ENCODE measurements around the gene APH1B.

Gene APH1B

DNA sequence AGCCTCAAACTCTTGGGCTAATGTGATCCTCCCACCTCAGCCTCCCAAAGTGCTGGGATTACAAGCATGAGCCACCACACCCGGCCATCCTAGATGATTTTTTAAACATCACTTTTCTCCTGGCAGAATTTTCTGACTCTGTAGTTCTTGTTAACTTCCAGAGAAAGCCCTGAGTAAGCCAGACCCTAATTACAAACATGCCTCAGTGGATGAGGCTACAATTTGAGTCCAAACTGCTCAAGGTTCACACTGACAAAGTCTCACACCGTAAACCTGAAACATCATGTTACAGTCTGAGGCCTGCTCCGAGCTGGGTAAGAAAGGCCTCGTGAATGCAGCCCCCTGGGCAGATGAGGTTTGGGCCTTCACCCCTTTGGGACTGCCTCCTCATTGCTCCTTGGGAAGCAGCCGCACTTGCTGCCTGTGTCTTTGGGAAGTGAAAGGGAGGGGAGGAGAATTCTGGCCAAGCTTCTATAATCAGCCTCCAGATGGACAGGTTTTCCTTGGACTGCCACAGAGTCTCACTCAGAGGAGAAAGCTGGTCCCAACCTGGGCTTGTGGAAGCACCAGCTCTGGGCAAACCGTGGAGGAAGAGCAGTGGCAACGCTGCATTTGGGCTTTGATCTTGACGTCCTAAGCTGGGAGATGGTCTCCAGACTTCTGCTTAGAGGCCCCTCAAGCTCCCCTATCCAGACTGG is 58.3 kb downstream of the APH1B start:
- no peak for DNase-seq

GRCh38 chr15:63337046-63337445 is 59.6 kb downstream of the APH1B start:
- no peak for DNase-seq

GRCh38 chr15:63338170-63338569 is 60.8 kb downstream of the APH1B start:
- peak; percentile 61 for DNase-seq

- DNase-seq, result no peak
These were observed 61.8 kb downstream of the APH1B start for GRCh38 chr15:63339006-63339766.

- DNase-seq, result no peak
These were observed 62.4 kb downstream of the APH1B start for GRCh38 chr15:63339836-63340235.

DNA sequence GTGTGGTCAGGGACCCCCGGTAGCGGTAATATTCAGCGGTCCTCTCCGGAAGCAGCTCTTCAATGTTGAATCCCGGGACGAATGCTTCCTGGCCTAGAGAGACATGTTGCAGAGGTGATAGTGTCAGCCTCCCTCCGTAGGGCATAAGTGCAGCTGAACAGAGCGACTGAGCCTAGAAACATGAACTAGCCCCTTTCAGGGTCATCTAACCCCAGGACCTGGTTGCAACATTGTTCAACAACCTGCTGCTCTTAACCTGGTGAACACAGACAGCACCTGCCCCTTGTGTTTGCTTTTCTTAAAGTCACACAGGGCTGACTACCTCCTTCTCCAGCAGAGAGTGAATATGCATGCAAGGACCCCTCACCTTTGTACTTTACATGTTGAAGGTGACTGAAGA is 62.9 kb downstream of the APH1B start:
- DNase-seq, result no peak

GRCh38 chr15:63340878-63341277 is 63.5 kb downstream of the APH1B start:
- no peak for DNase-seq

DNA sequence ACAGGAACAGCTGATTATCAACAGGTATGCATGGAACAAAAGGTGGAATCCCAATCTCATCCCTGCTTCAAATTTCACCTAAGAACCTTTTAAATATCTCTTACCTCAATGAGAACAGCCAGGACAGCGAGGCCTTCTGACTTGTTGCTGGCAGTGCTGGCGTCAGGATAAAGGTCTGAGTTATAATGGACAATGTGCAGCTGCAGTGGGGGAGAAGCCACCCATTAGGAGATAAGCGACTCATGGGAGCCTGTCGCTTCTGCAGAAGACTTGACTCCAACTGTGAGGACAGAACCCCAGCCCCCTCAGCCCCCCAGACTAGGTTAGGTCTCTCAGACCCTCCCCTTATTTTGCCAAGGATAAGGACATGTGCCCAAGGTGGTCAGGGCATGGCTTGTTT is 64.5 kb downstream of the APH1B start:
- no peak for DNase-seq

DNA sequence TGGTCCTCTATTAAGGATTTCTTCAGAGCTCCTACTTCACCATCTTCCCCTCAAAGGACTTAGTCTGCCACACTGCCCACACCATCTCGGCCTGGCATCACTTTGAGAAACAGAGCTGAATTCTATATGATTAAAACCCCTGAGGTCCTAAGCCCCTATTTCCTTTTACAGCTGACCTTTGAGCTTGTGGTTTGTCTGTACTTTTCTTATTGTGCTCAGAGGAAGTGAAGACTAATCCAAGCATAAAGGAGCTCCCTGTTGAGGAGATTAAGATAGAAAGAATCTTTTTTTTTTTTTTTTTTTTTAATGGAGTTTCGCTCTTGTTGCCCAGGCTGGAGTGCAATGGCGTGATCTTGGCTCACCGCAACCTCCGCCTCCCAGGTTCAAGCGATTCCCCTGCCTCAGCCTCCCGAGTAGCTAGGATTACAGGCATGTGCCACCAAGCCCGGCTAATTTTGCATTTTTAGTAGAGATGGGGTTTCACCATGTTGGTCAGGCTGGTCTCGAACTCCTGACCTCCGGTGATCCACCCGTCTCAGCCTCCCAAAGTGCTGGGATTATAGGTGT is 65.7 kb downstream of the APH1B start:
- DNase-seq, result peak; percentile 77

DNA sequence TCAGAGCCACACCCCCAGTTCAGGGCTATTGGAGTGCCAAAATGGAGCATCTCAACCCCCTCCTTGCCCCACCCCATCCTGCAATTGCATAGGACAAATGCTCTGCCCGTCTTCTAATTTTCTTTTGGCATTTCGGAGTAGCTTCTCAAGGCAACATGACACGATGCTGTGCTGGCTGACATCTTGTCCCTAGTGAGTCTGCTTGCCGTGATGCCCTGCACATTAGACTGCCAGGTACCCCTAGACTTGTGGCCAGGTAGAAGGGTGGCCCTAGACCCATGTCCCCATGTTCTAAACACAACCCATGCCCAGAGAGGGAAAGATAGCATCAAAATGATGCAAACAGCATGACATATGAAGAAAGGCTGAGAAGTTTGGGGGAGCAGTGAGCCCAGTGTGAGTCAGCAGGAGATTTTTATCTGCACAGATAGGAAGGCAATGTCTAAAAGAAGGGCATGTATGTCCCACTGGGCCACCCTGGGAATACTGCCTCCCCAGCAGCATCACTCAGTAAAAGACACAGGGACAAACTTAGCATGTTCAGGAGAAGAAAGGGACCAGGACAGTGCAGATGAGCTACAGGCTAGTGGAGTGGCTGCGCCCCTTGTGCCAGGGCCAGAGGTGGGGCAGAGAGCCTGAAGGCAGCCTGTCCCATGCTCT is 67.5 kb downstream of the APH1B start:
- DNase-seq, result peak; percentile 67

DNA sequence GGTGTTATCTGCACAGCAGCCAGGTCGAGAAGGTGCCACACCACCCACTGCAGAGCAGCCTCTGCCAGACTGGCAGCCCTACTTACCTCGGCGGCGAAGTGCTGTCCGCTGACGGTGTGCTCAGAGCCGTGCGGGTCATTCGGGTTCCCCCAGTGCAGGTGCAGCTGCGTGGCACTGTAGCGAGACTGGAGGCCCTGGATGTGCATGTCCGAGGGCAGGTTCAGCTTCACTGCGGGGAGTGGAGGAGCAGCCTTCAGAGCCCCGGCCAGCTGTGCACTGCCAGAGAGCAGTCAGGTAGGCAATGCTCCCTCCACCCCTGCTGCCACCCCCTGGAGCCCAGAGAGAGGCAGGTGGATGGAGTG is 68.0 kb downstream of the APH1B start:
- no peak for DNase-seq

- DNase-seq, result no peak
These were observed 69.9 kb downstream of the APH1B start for GRCh38 chr15:63347074-63347857.

DNA sequence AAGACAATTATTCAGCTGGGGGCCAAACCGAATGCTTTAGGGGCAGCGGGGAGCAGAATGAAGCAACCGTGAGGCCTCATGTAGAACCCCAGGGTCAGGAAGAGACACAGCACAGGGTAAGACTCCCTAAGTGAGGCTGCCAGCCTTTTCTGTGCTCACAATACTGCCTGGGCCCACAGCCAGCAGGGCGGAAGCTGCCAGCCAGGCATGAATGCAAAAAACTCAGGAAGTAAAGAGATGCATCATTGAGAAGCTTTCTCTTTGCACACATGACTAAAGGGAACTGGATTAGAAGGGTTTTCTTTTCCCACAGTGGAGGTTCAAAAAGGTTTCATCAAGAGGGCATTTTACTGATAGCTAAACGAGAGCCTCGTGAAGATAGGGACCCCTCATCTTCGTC is 71.0 kb downstream of the APH1B start:
- peak; percentile 69 for DNase-seq

DNA sequence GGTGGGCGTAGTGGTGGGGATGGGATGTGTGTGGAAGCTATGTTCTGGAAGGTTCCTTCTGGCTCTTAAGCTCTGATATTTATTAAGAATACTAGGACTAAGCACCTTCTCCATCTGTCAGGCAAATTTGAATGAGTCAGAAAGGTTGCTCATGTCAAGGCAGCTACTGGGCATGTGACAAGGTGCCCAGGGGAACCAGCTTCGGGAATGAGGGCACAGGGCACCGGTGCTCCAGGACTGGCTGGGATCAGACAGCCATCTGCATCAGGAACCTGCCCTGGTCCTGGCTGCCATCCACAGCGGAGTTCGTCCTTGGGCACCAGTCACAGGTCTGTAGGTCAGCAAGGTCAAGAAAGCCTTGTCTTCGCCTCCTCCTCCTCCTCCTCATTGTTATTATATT is 71.8 kb downstream of the APH1B start:
- no peak for DNase-seq

DNA sequence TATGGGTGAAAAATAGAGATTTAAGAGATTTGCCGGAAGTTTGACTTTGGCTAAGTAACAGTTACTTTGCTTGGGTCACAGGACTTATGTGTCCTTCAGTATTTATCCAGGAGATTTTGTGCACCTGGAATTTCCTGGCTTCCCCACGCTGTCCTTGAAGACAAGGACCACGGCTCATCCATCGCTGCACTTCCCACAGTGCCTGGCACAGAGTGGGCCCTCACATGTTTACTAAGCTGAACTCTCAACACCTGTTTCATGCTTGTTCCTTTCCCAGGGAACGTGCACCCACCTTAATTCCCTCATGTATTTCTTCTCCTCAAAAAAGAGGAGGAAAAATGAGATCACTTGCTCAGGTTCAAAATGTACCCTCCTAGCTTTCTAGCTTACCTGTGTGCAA is 72.2 kb downstream of the APH1B start:
- no peak for DNase-seq

GRCh38 chr15:63350178-63350621 is 72.8 kb downstream of the APH1B start:
- no peak for DNase-seq

DNA sequence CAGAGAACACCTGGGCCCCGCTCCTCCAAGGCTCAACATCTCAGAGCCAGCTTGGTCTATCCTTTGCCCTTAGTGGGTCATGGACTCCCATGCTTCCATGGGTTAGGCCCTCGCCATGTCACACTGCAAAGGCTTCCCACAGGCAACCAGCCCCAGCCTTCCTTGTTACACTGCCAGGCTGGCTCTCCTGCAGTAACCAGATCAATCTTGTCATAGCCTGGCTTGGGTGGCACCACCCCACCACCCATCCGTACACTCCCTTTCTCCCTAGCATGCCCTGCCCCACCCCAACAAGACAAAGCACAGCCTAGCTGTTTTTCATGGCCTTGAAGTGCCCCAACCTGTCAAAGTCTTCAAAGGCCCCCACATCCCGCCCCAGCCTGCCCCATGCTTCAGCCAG is 73.8 kb downstream of the APH1B start:
- no peak for DNase-seq

DNA sequence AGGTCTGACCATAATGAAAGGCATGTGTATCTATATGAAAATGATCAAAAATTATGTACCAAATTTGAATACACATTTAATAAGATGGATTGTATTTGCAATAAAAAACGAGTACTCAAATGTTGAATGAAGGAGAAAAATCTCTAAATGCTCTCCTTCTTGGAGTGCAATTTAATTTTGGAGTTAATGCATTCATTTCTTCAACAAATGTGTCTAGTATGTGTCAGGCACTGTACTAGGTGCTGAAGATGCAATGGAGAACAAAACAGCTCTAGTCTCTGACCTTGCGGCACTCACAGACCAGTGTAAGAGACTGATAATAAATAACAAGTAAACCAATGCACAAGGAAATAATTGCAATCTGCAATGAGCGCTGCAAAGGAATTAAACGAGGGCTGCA is 75.4 kb downstream of the APH1B start:
- no peak for DNase-seq

- no peak for DNase-seq
These were observed 75.9 kb downstream of the APH1B start for GRCh38 chr15:63353261-63353660.

DNA sequence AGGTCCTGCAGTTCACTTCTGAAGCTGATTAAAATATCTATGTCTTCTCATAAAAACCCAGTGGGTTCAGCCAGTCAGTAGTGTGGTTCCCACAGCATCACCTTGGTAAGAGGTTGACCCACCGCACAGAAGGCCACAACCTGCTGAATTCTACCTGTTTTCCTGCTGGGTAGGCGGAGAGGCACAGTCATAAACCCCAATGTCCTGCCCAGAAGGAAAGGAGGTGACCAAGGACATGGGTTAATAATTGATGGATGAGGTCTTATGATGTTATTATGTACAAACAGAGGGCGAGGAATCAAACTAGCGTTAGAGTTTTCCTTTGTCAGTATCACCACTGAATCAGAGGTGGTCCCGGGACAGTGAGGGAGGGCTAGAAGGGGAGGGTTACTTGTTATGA is 76.5 kb downstream of the APH1B start:
- DNase-seq, result no peak

GRCh38 chr15:63354821-63355650 is 77.6 kb downstream of the APH1B start:
- no peak for DNase-seq

DNA sequence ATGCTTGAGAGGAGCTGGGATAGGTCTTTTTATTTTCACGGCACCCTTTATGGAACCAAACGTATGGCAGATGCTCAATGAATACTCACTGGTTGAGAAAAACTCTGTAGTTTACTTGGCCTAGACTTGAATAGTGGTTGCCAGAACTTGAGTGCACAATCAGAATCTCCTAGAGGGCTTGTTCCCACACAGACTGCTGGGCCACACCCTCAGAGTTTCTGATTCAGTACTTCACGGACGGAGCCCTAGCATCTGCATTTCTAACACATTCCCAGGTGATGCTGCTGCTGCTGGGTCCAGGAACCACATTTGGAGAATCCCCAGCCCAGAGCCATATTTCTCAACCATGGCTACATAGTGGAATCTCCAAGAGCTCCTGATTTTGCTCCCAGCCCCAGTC is 79.7 kb downstream of the APH1B start:
- DNase-seq, result no peak

All from HCEC 1CT (cell line).